Liver (tissue), 9 donors: ENCODE measurements around the gene TMEM151B. TPM values are rescaled to one million over a fixed set of nuclear protein-coding genes. Genes with fewer than 3 reads are reported as not detected.

Experiments
- DNase-seq: peaks from one replicate; pipeline ENCODE4 v3.0.0-alpha.2; 2017; ENCODE audit warnings: low spot score
- H3K27ac ChIP-seq, 2 donors: one replicate each; pipeline ENCODE4 v1.7.0; 2013; ENCODE audit warnings: inconsistent platforms in 2 of 2, low read length in 2 of 2, control low read depth in 1 of 2, low read depth in 1 of 2, mild to moderate bottlenecking in 1 of 2
- H3K27me3 ChIP-seq, 4 donors: one replicate each; pipeline versions ENCODE4 v1.6.1 to v1.7.0; 2013; ENCODE audit warnings: low read length in 3 of 4, inconsistent platforms in 1 of 4, mild to moderate bottlenecking in 1 of 4, moderate library complexity in 1 of 4; ENCODE audit not compliant: control insufficient read depth in 4 of 4, insufficient read depth in 4 of 4
- H3K36me3 ChIP-seq, 4 donors: one replicate each; pipeline versions ENCODE4 v1.6.1 to v1.7.0; 2013; ENCODE audit warnings: low read length in 3 of 4, mild to moderate bottlenecking in 3 of 4, low read depth in 1 of 4, moderate library complexity in 1 of 4; ENCODE audit not compliant: control insufficient read depth in 4 of 4, insufficient read depth in 3 of 4
- H3K4me1 ChIP-seq, 4 donors: one replicate each; pipeline versions ENCODE4 v1.6.1 to v1.7.0; 2013; ENCODE audit warnings: low read length in 3 of 4, mild to moderate bottlenecking in 3 of 4, moderate library complexity in 1 of 4; ENCODE audit not compliant: control insufficient read depth in 4 of 4, insufficient read depth in 4 of 4
- H3K4me3 ChIP-seq, 3 donors: one replicate each; pipeline versions ENCODE4 v1.6.1 to v1.7.0; 2013; ENCODE audit warnings: low read length in 3 of 3, control low read depth in 1 of 3, low read depth in 1 of 3, mild to moderate bottlenecking in 1 of 3
- H3K9ac ChIP-seq, 2 donors: one replicate each; pipeline ENCODE4 v1.7.0; 2013; ENCODE audit warnings: low read length in 2 of 2, mild to moderate bottlenecking in 2 of 2, moderate library complexity in 2 of 2, control low read depth in 1 of 2, low read depth in 1 of 2
- H3K9me3 ChIP-seq, 4 donors: one replicate each; pipeline versions ENCODE4 v1.6.1 to v1.7.0; 2013; ENCODE audit warnings: low read length in 3 of 4; ENCODE audit not compliant: control insufficient read depth in 4 of 4
- CTCF ChIP-seq: fragments of 150-350 bp; IDR thresholded peaks from 2 replicates; pipeline ENCODE4 v1.5.1; 2017; ENCODE audit warnings: improper control_type of control experiment, low read depth, low read length; ENCODE audit not compliant: missing input control
- EGR1 ChIP-seq, 2 donors: IDR thresholded peaks; 2 replicates each; pipeline ENCODE4 v1.6.1; 2016 to 2018; ENCODE audit warnings: antibody characterized with exemption in 2 of 2, low read depth in 2 of 2
- FOXA1 ChIP-seq: IDR thresholded peaks from 2 replicates; pipeline ENCODE4 v1.6.1; 2016; ENCODE audit warnings: antibody characterized with exemption
- FOXA2 ChIP-seq: IDR thresholded peaks from 2 replicates; pipeline ENCODE4 v1.6.1; 2016; ENCODE audit warnings: antibody characterized with exemption
- GABPA ChIP-seq, 2 donors: IDR thresholded peaks in 1 of 2; conservative IDR thresholded peaks in 1 of 2; 2 replicates each; pipeline ENCODE4 v1.6.1; 2016; ENCODE audit warnings: antibody characterized with exemption in 2 of 2, mild to moderate bottlenecking in 1 of 2, moderate library complexity in 1 of 2
- HNF4A ChIP-seq, 2 donors: conservative IDR thresholded peaks; 2 replicates each; pipeline ENCODE4 v1.6.1; 2016; ENCODE audit warnings: antibody characterized with exemption in 2 of 2, mild to moderate bottlenecking in 2 of 2
- HNF4G ChIP-seq: IDR thresholded peaks from 2 replicates; pipeline ENCODE4 v1.6.1; 2016; ENCODE audit warnings: antibody characterized with exemption
- JUND ChIP-seq, 2 donors: IDR thresholded peaks; 2 replicates each; pipeline ENCODE4 v1.6.1; 2016; ENCODE audit warnings: antibody characterized with exemption in 2 of 2
- MAX ChIP-seq: IDR thresholded peaks from 2 replicates; pipeline ENCODE4 v1.6.1; 2016; ENCODE audit warnings: antibody characterized with exemption
- RAD21 ChIP-seq, 2 donors: IDR thresholded peaks; 2 replicates each; pipeline ENCODE4 v1.6.1; 2016; ENCODE audit warnings: antibody characterized with exemption in 2 of 2, mild to moderate bottlenecking in 2 of 2
- RXRA ChIP-seq, 2 donors: IDR thresholded peaks; 2 replicates each; pipeline ENCODE4 v1.6.1; 2017 to 2018; ENCODE audit warnings: antibody characterized with exemption in 2 of 2, mild to moderate bottlenecking in 1 of 2
- SP1 ChIP-seq: IDR thresholded peaks from 2 replicates; pipeline ENCODE4 v1.6.1; 2018; ENCODE audit warnings: antibody characterized with exemption, mild to moderate bottlenecking
- TAF1 ChIP-seq: conservative IDR thresholded peaks from 2 replicates; pipeline ENCODE4 v1.6.1; 2016; ENCODE audit warnings: antibody characterized with exemption, mild to moderate bottlenecking
- YY1 ChIP-seq: IDR thresholded peaks from 2 replicates; pipeline ENCODE4 v1.6.1; 2016; ENCODE audit warnings: antibody characterized with exemption, mild to moderate bottlenecking
- ZBTB33 ChIP-seq: IDR thresholded peaks from 2 replicates; pipeline ENCODE4 v1.6.1; 2016; ENCODE audit warnings: antibody characterized with exemption
- WGBS: extraction: QIAGEN DNeasy Blood & Tissue Kit; methylation state at CpG from one replicate; pipeline ENCODE4 v1.1.7; 2013; 5-methylcytosine and 5-hydroxymethylcytosine counted together
- polyA plus RNA-seq, 2 donors: library from polyadenylated mRNA; stranded (reverse) in 1 of 2; unstranded in 1 of 2; fragments of 200-250 nt in 1 of 2; fragments of >200 nt in 1 of 2; fragmentation: Nextera tagmentation in 1 of 2; extraction: Ambion mirVana in 1 of 2; gene quantifications; one replicate each; pipeline versions ENCODE4 v1.2.1 to v1.2.3, GENCODE V29; 2013 to 2015
- total RNA-seq, 2 donors: library from RNA; depleted of rRNA; stranded (reverse); fragments of >200 nt; gene quantifications; one replicate each; pipeline ENCODE4 v1.2.3, GENCODE V29; 2014
- donor health status: healthy.
- donor health status: healthy.
- donor health status: healthy.
- donor health status: healthy.
- donor health status: healthy.

TMEM151B gene
- total and polyA plus RNA-seq, 4 donors, result not detected

- no peaks in the 10 kb centered on the region for H3K9me3 ChIP-seq
These were observed 65.4 kb downstream of the TMEM151B start for GRCh38 chr6:44335631-44336030.

GRCh38 chr6:44338228-44339122, 68.2 kb downstream of the TMEM151B start:
- 2% methylated on average over 11 of the region's 11 CpGs for WGBS

More at GRCh38 chr6:44335631-44336030, 65.4 kb downstream of the TMEM151B start:
- WGBS, result 61% methylated on average over 1 of the region's 1 CpG
- no peak for DNase-seq
- Histone ChIP-seq H3K27ac (no peak overlapping the region), H3K9ac (no peak overlapping the region), H3K27me3 (no peaks in the 10 kb centered on the region), H3K4me3 (no peak overlapping the region), H3K4me1 (peaks cover 0 to 15% (median 13%) of the 10 kb centered on the region in 4 donors), H3K36me3 (no peaks in the 10 kb centered on the region)
- TF ChIP-seq ZBTB33 (no peak), EGR1 (IDR thresholded peaks at IDR 0.05; ENCODE audit: low read depth in 2 of 2) (no peak), HNF4G (no peak), RAD21 (IDR thresholded peaks at IDR 0.05) (no peak), FOXA2 (no peak), HNF4A (conservative IDR thresholded peaks at IDR 0.05) (no peak), YY1 (no peak), MAX (no peak), RXRA (IDR thresholded peaks at IDR 0.05) (no peak), GABPA (IDR thresholded peaks at IDR 0.05 in 1 of 2, conservative IDR thresholded peaks at IDR 0.05 in 1 of 2) (no peak), TAF1 (no peak), SP1 (no peak), JUND (IDR thresholded peaks at IDR 0.05) (no peak), FOXA1 (no peak)

More at GRCh38 chr6:44338228-44339122, 68.2 kb downstream of the TMEM151B start:
- H3K27ac ChIP-seq, result no peak overlapping the region
- DNase-seq, result peak; percentile 65
- peaks cover 0 to 24% (median 16%) of the 10 kb centered on the region in 4 donors for H3K4me1 ChIP-seq
- no peak overlapping the region for H3K9ac ChIP-seq
- no peaks in the 10 kb centered on the region for H3K36me3 ChIP-seq
- no peaks in the 10 kb centered on the region for H3K9me3 ChIP-seq
- H3K4me3 ChIP-seq, result no peak overlapping the region
- no peak for TF ChIP-seq FOXA2
- peak; percentile 90 to 96 for TF ChIP-seq RAD21 (IDR thresholded peaks at IDR 0.05)
- TF ChIP-seq RXRA (IDR thresholded peaks at IDR 0.05), result peak in 1 of 2 donors; percentile 42
- TF ChIP-seq CTCF, result peak; percentile 76
- no peak for TF ChIP-seq FOXA1
- H3K27me3 ChIP-seq, result no peaks in the 10 kb centered on the region
